ENCODE measurements around the gene CPVL. TPM values are rescaled to one million over a fixed set of nuclear protein-coding genes. Genes with fewer than 3 reads are reported as not detected.
A peak's percentile ranks its signal among the peaks of the same experiment; 100 is the strongest.

Gene CPVL
- total and polyA plus RNA-seq, 2 experiments from 2014 or later = 31.9 to 37.8 TPM

DNA sequence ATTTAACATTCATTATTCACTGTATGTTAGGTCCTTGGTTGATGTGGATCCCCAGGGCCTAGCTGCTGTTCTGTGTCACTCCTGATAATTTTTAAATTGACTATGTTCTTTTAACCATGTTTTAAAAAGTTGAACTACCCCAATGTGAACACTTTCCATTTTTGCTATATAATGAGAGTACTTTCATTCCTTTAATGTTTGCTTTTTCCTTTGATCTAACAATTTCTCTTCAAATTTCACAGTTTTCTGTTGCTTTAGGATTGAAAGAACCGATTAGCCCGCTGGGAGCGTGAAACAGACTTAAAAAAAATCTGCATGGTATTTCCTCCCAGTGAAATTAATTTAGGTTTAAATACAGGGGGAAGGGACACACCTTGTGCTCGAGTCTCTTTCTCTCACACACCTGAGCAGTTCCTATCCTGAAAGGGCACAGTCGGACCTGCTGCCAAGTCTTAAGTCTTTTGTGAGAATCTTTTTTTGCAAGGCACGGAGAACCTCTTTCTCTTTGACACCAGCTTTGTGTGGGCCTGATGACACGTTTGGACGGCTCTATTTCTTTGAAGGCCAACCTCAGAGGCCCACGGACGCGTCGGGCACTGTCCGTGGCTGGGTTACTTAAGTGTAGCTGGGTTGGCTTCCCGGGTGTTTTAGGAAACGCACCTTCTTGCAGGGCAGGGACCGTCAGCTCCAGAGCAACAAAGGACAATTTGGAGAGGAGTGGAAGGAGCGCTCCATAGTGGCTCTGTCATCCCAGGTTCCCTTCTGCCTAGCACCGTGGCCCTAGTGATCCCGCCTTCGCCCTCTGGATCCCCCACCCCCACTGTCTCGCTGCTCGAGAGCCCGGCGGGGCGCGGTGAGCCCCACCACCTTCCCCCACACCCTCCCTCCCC lies 47.2 kb upstream of the CPVL start:
- Histone ChIP-seq H3K4me1 (ENCODE audit: insufficient read depth) (peaks cover 53% of the 10 kb centered on the region), H4K20me1 (replicated peaks; ENCODE audit: insufficient read depth) (no peaks in the 10 kb centered on the region), H3K36me3 (ENCODE audit: insufficient read depth) (no peaks in the 10 kb centered on the region), H3K4me3 (peak overlapping the region; percentile 76), H3K79me2 (replicated peaks; ENCODE audit: insufficient read depth) (no peaks in the 10 kb centered on the region), H3K9me2 (ENCODE audit: insufficient read depth) (no peaks in the 10 kb centered on the region), H2AFZ (peak overlapping the region; percentile 73; the same call in 1 of the 2 replicates), H3K4me2 (peak overlapping the region; percentile 88), H3K27ac (ENCODE audit: low read depth) (no peak overlapping the region), H3K27me3 (ENCODE audit: insufficient read depth) (peaks cover 79% of the 10 kb centered on the region), H3F3A (replicated peaks; ENCODE audit: low read depth) (no peaks in the 10 kb centered on the region)
- ATAC-seq (peak; percentile 11), DNase-seq (ENCODE audit: low spot score) (peak; percentile 45)
- Mint-ChIP-seq H3K27me3 (ENCODE audit: insufficient read depth, low read depth, poor library complexity) (peaks cover 67% of the 10 kb centered on the region), H3K36me3 (ENCODE audit: low read depth) (no peaks in the 10 kb centered on the region; the same call in 2 of the 3 replicates), H3K4me3 (peak overlapping the region; percentile 74), H3K4me1 (peaks cover 56% of the 10 kb centered on the region), H3K9me3 (no peaks in the 10 kb centered on the region), H3K27ac (no peak overlapping the region)
- TF ChIP-seq NANOG (IDR thresholded peaks at IDR 0.05; ENCODE audit: borderline replicate concordance) (no peak), JUNB (IDR thresholded peaks at IDR 0.05; ENCODE audit: unreplicated experiment) (no peak), EZH2phosphoT487 (IDR thresholded peaks at IDR 0.05; ENCODE audit: unreplicated experiment) (no peak), STAT1 (IDR thresholded peaks at IDR 0.05; ENCODE audit: unreplicated experiment) (no peak), EZH2 (IDR thresholded peaks at IDR 0.05; ENCODE audit: low read depth, unreplicated experiment) (peak; percentile 70)
- TF ChIP-seq, protein P1, sequence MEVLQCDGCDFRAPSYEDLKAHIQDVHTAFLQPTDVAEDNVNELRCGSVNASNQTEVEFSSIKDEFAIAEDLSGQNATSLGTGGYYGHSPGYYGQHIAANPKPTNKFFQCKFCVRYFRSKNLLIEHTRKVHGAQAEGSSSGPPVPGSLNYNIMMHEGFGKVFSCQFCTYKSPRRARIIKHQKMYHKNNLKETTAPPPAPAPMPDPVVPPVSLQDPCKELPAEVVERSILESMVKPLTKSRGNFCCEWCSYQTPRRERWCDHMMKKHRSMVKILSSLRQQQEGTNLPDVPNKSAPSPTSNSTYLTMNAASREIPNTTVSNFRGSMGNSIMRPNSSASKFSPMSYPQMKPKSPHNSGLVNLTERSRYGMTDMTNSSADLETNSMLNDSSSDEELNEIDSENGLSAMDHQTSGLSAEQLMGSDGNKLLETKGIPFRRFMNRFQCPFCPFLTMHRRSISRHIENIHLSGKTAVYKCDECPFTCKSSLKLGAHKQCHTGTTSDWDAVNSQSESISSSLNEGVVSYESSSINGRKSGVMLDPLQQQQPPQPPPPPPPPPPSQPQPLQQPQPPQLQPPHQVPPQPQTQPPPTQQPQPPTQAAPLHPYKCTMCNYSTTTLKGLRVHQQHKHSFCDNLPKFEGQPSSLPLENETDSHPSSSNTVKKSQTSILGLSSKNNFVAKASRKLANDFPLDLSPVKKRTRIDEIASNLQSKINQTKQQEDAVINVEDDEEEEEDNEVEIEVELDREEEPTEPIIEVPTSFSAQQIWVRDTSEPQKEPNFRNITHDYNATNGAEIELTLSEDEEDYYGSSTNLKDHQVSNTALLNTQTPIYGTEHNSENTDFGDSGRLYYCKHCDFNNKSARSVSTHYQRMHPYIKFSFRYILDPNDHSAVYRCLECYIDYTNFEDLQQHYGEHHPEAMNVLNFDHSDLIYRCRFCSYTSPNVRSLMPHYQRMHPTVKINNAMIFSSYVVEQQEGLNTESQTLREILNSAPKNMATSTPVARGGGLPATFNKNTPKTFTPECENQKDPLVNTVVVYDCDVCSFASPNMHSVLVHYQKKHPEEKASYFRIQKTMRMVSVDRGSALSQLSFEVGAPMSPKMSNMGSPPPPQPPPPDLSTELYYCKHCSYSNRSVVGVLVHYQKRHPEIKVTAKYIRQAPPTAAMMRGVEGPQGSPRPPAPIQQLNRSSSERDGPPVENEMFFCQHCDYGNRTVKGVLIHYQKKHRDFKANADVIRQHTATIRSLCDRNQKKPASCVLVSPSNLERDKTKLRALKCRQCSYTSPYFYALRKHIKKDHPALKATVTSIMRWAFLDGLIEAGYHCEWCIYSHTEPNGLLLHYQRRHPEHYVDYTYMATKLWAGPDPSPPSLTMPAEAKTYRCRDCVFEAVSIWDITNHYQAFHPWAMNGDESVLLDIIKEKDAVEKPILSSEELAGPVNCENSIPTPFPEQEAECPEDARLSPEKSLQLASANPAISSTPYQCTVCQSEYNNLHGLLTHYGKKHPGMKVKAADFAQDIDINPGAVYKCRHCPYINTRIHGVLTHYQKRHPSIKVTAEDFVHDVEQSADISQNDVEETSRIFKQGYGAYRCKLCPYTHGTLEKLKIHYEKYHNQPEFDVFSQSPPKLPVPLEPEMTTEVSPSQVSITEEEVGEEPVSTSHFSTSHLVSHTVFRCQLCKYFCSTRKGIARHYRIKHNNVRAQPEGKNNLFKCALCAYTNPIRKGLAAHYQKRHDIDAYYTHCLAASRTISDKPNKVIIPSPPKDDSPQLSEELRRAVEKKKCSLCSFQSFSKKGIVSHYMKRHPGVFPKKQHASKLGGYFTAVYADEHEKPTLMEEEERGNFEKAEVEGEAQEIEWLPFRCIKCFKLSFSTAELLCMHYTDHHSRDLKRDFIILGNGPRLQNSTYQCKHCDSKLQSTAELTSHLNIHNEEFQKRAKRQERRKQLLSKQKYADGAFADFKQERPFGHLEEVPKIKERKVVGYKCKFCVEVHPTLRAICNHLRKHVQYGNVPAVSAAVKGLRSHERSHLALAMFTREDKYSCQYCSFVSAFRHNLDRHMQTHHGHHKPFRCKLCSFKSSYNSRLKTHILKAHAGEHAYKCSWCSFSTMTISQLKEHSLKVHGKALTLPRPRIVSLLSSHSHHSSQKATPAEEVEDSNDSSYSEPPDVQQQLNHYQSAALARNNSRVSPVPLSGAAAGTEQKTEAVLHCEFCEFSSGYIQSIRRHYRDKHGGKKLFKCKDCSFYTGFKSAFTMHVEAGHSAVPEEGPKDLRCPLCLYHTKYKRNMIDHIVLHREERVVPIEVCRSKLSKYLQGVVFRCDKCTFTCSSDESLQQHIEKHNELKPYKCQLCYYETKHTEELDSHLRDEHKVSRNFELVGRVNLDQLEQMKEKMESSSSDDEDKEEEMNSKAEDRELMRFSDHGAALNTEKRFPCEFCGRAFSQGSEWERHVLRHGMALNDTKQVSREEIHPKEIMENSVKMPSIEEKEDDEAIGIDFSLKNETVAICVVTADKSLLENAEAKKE (CRISPR knock-in tag; IDR thresholded peaks at IDR 0.05) = no peak
- TF ChIP-seq, protein P2, sequence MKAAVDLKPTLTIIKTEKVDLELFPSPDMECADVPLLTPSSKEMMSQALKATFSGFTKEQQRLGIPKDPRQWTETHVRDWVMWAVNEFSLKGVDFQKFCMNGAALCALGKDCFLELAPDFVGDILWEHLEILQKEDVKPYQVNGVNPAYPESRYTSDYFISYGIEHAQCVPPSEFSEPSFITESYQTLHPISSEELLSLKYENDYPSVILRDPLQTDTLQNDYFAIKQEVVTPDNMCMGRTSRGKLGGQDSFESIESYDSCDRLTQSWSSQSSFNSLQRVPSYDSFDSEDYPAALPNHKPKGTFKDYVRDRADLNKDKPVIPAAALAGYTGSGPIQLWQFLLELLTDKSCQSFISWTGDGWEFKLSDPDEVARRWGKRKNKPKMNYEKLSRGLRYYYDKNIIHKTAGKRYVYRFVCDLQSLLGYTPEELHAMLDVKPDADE (IDR thresholded peaks at IDR 0.05) = no peak
